GM10248 (cell line): Measurements from ENCODE around the gene TRIM71.

Source experiments
- CTCF ChIA-PET: fragments of 300-600 bp; sonication (Branson Sonifier 250); formaldehyde crosslinking; extraction: SDS; loops from one replicate; lab custom pipeline; 2021; ENCODE audit warnings: antibody characterized with exemption; lab: Yijun Ruan, JAX
- POLR2A ChIA-PET: fragments of 350-650 bp; sonication (Branson Sonifier 250); formaldehyde crosslinking; extraction: SDS; loops from one replicate; lab custom pipeline; 2020; ENCODE audit warnings: antibody characterized with exemption; lab: Yijun Ruan, JAX
- DNase-seq: peaks from one replicate; pipeline ENCODE4 v3.0.0; 2012; ENCODE audit errors: extremely low spot score
- TF ChIP-seq, protein P1 (sequence below): IDR thresholded peaks from 2 replicates; pipeline ENCODE4 v1.5.1; 2012; ENCODE audit warnings: mild to moderate bottlenecking, low read depth; ENCODE audit errors: extremely low read depth, missing control alignments, control extremely low read depth

TRIM71 gene

GRCh38 chr3:32855350-32855953, 37.7 kb downstream of the TRIM71 start:
- ChIA-PET CTCF (interaction anchor here (1.5 to 1.9 kb wide), 2 partner anchors 14 to 15 kb away, joined by 3 to 4 read pairs; no protein-coding TSS in a partner anchor), POLR2A (no interaction called here)
- TF ChIP-seq, protein P1, sequence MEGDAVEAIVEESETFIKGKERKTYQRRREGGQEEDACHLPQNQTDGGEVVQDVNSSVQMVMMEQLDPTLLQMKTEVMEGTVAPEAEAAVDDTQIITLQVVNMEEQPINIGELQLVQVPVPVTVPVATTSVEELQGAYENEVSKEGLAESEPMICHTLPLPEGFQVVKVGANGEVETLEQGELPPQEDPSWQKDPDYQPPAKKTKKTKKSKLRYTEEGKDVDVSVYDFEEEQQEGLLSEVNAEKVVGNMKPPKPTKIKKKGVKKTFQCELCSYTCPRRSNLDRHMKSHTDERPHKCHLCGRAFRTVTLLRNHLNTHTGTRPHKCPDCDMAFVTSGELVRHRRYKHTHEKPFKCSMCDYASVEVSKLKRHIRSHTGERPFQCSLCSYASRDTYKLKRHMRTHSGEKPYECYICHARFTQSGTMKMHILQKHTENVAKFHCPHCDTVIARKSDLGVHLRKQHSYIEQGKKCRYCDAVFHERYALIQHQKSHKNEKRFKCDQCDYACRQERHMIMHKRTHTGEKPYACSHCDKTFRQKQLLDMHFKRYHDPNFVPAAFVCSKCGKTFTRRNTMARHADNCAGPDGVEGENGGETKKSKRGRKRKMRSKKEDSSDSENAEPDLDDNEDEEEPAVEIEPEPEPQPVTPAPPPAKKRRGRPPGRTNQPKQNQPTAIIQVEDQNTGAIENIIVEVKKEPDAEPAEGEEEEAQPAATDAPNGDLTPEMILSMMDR: no peak
- DNase-seq: no peak

- DNase-seq: no peak
- CTCF ChIA-PET: interaction anchor here (1.5 to 1.9 kb wide), 2 partner anchors 14 to 15 kb away, joined by 3 to 4 read pairs; no protein-coding TSS in a partner anchor
- POLR2A ChIA-PET: no interaction called here
- TF ChIP-seq, protein P1: no peak
Observed at GRCh38 chr3:32856355-32856889, 38.6 kb downstream of the TRIM71 start.

- CTCF ChIA-PET: interaction anchor here (1.5 to 1.9 kb wide), 2 partner anchors 13 to 15 kb away, joined by 3 to 4 read pairs; no protein-coding TSS in a partner anchor
Observed at GRCh38 chr3:32856901-32857507, 39.2 kb downstream of the TRIM71 start.

GRCh38 chr3:32857921-32858320, 40.1 kb downstream of the TRIM71 start:
- DNase-seq: no peak
- ChIA-PET CTCF (interaction anchor here (0.7 kb wide), 1 partner anchor 24 kb away, joined by 3 read pairs; no protein-coding TSS in a partner anchor), POLR2A (no interaction called here)
- TF ChIP-seq, protein P1: no peak

More at GRCh38 chr3:32856901-32857507, 39.2 kb downstream of the TRIM71 start:
- DNase-seq: no peak
- TF ChIP-seq, protein P1: no peak
- POLR2A ChIA-PET: no interaction called here

GRCh38 chr3:32859604-32860237, 41.9 kb downstream of the TRIM71 start:
- ChIA-PET POLR2A (no interaction called here), CTCF (no interaction called here)
- no peak for DNase-seq
- TF ChIP-seq, protein P1: no peak

GRCh38 chr3:32860499-32860898, 42.7 kb downstream of the TRIM71 start:
- ChIA-PET CTCF (no interaction called here), POLR2A (no interaction called here)
- TF ChIP-seq, protein P1: no peak
- no peak for DNase-seq
